ENCODE results near the gene PAPLN. TPM values are rescaled to one million over a fixed set of nuclear protein-coding genes. Genes with fewer than 3 reads are reported as not detected.

Gene PAPLN
- total RNA-seq, 1 experiment from 2014 or later, result 3.0 TPM

DNA sequence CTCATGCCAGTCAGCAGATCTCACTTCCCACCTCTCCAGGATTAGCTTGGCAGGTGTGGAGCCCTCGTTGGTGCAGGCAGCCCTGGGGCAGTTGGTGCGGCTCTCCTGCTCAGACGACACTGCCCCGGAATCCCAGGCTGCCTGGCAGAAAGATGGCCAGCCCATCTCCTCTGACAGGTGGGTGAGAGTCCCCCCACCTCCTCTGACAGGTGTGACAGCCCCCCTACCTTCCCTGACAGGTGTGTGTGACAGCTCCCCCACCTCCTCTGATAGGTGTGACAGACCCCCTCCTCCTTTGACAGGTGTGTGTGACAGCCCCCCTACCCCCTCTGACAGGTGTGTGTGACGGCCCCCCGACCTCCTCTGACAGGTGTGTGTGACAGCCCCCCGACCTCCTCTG is 26.3 kb downstream of the PAPLN start:
- H3K36me3 ChIP-seq (ENCODE audit: control insufficient read depth, insufficient read depth, low read length), result no peaks in the 10 kb centered on the region
- H3K4me1 Mint-ChIP-seq (ENCODE audit: low read depth, unreplicated experiment), result no peaks in the 10 kb centered on the region
- POLR2A ChIA-PET, result no interaction called here
- no TSS peak for BruUV-seq (replicated peaks)
- no peaks in the 10 kb centered on the region for H3K9me3 Mint-ChIP-seq (ENCODE audit: unreplicated experiment)
- TF ChIP-seq, protein P1, sequence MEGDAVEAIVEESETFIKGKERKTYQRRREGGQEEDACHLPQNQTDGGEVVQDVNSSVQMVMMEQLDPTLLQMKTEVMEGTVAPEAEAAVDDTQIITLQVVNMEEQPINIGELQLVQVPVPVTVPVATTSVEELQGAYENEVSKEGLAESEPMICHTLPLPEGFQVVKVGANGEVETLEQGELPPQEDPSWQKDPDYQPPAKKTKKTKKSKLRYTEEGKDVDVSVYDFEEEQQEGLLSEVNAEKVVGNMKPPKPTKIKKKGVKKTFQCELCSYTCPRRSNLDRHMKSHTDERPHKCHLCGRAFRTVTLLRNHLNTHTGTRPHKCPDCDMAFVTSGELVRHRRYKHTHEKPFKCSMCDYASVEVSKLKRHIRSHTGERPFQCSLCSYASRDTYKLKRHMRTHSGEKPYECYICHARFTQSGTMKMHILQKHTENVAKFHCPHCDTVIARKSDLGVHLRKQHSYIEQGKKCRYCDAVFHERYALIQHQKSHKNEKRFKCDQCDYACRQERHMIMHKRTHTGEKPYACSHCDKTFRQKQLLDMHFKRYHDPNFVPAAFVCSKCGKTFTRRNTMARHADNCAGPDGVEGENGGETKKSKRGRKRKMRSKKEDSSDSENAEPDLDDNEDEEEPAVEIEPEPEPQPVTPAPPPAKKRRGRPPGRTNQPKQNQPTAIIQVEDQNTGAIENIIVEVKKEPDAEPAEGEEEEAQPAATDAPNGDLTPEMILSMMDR (IDR thresholded peaks at IDR 0.05; ENCODE audit: insufficient read depth in 1 of 2, low read depth in 1 of 2, low read length in 1 of 2, severe bottlenecking in 1 of 2, unreplicated experiment in 1 of 2), result no peak
- no peak overlapping the region for H3K27ac Mint-ChIP-seq (ENCODE audit: unreplicated experiment)
- no peaks in the 10 kb centered on the region for H3K27me3 ChIP-seq (replicated peaks; ENCODE audit: control insufficient read depth, insufficient read depth, low read length)
- H3K27me3 Mint-ChIP-seq (ENCODE audit: insufficient read depth, unreplicated experiment), result no peaks in the 10 kb centered on the region
- no peak overlapping the region for H3K4me3 Mint-ChIP-seq (ENCODE audit: unreplicated experiment)
- H3K4me1 ChIP-seq, result peaks cover 3% of the 10 kb centered on the region; the same call in 1 of the 2 replicates
- no peak for DNase-seq
- no peaks in the 10 kb centered on the region for H3K9me3 ChIP-seq
- intact Hi-C loops (cut with micrococcal nuclease; ENCODE audit: unreplicated experiment), result no loop called here
- no peaks in the 10 kb centered on the region for H3K36me3 Mint-ChIP-seq (ENCODE audit: insufficient read depth, unreplicated experiment)
- H3K4me3 ChIP-seq (ENCODE audit: low read depth, low read length), result no peak overlapping the region
- CTCF ChIA-PET, result no interaction called here

DNA sequence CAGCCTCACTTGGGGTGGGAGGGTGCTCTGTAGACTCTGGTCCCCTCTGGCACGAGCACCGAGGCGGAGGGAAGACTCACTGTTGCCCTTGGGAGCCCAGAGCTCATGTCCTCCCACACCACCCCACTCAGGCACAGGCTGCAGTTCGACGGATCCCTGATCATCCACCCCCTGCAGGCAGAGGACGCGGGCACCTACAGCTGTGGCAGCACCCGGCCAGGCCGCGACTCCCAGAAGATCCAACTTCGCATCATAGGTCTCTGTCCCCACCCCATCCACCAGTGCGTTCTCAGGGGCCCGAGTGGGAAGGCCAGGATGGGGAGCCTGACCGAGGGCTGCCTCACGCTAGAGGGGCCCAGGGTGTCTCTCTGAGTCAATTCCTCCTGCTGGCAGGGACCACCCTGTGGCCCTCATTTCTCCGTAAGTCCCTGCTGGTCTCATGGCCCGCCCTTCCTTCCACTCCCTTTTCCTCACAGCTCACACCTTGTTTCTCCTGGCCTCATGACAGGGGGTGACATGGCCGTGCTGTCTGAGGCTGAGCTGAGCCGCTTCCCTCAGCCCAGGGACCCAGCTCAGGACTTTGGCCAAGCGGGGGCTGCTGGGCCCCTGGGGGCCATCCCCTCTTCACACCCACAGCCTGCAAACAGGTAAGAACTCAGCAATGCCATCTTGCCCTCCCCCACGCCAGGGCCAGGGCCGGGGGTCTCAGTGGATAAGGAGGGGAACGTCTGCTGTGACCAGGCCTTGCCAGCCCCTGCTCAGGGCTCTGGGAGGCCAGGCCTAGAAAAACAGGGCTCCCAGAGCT is 27.0 kb downstream of the PAPLN start:
- ChIA-PET CTCF (interaction anchor here (0.7 to 1.0 kb wide), 2 partner anchors 25 to 91 kb away, joined by 3 to 6 read pairs; no protein-coding TSS in a partner anchor), POLR2A (no interaction called here)
- H3K36me3 Mint-ChIP-seq (ENCODE audit: insufficient read depth, unreplicated experiment), result no peaks in the 10 kb centered on the region
- H3K4me1 Mint-ChIP-seq (ENCODE audit: low read depth, unreplicated experiment), result no peaks in the 10 kb centered on the region
- TF ChIP-seq, protein P1 (IDR thresholded peaks at IDR 0.05; ENCODE audit: insufficient read depth in 1 of 2, low read depth in 1 of 2, low read length in 1 of 2, severe bottlenecking in 1 of 2, unreplicated experiment in 1 of 2), result no peak
- H3K4me1 ChIP-seq, result peaks cover 3% of the 10 kb centered on the region; the same call in 1 of the 2 replicates
- H3K4me3 Mint-ChIP-seq (ENCODE audit: unreplicated experiment), result no peak overlapping the region
- H3K36me3 ChIP-seq (ENCODE audit: control insufficient read depth, insufficient read depth, low read length), result no peaks in the 10 kb centered on the region
- no peaks in the 10 kb centered on the region for H3K27me3 Mint-ChIP-seq (ENCODE audit: insufficient read depth, unreplicated experiment)
- H3K9me3 Mint-ChIP-seq (ENCODE audit: unreplicated experiment), result no peaks in the 10 kb centered on the region
- no peak for DNase-seq
- H3K27me3 ChIP-seq (replicated peaks; ENCODE audit: control insufficient read depth, insufficient read depth, low read length), result no peaks in the 10 kb centered on the region
- H3K27ac Mint-ChIP-seq (ENCODE audit: unreplicated experiment), result no peak overlapping the region
- H3K4me3 ChIP-seq (ENCODE audit: low read depth, low read length), result no peak overlapping the region
- intact Hi-C loops (cut with micrococcal nuclease; ENCODE audit: unreplicated experiment), result no loop called here
- H3K9me3 ChIP-seq, result no peaks in the 10 kb centered on the region
- no TSS peak for BruUV-seq (replicated peaks)

GRCh38 chr14:73264885-73265720 is 27.8 kb downstream of the PAPLN start:
- POLR2A ChIA-PET, result no interaction called here
- Histone ChIP-seq H3K9me3 (no peaks in the 10 kb centered on the region), H3K4me1 (peaks cover 3% of the 10 kb centered on the region; the same call in 1 of the 2 replicates), H3K4me3 (ENCODE audit: low read depth, low read length) (no peak overlapping the region), H3K27me3 (replicated peaks; ENCODE audit: control insufficient read depth, insufficient read depth, low read length) (no peaks in the 10 kb centered on the region), H3K36me3 (ENCODE audit: control insufficient read depth, insufficient read depth, low read length) (no peaks in the 10 kb centered on the region)
- H3K9me3 Mint-ChIP-seq (ENCODE audit: unreplicated experiment), result no peaks in the 10 kb centered on the region
- no peaks in the 10 kb centered on the region for H3K36me3 Mint-ChIP-seq (ENCODE audit: insufficient read depth, unreplicated experiment)
- BruUV-seq (replicated peaks), result no TSS peak
- TF ChIP-seq, protein P1 (IDR thresholded peaks at IDR 0.05; ENCODE audit: insufficient read depth in 1 of 2, low read depth in 1 of 2, low read length in 1 of 2, severe bottlenecking in 1 of 2, unreplicated experiment in 1 of 2), result no peak
- intact Hi-C loops (cut with micrococcal nuclease; ENCODE audit: unreplicated experiment), result no loop called here
- CTCF ChIA-PET, result interaction anchor here (0.7 to 1.0 kb wide), 2 partner anchors 26 to 92 kb away, joined by 3 to 6 read pairs; no protein-coding TSS in a partner anchor
- peak overlapping the region; percentile 51 for H3K27ac Mint-ChIP-seq (ENCODE audit: unreplicated experiment)
- H3K4me1 Mint-ChIP-seq (ENCODE audit: low read depth, unreplicated experiment), result no peaks in the 10 kb centered on the region
- DNase-seq, result no peak
- H3K27me3 Mint-ChIP-seq (ENCODE audit: insufficient read depth, unreplicated experiment), result no peaks in the 10 kb centered on the region
- no peak overlapping the region for H3K4me3 Mint-ChIP-seq (ENCODE audit: unreplicated experiment)
